Osteocyte (in vitro differentiated cells): ENCODE data around the gene JCAD. TPM values are rescaled to one million over a fixed set of nuclear protein-coding genes. Genes with fewer than 3 reads are reported as not detected.

Source experiments
- DNase-seq: peaks from one replicate; pipeline ENCODE4 v3.0.0; 2021; ENCODE audit warnings: mixed read lengths; ENCODE audit not compliant: unreplicated experiment; ENCODE audit errors: extremely low spot score
- H3K27ac Mint-ChIP-seq: one replicate; pipeline ENCODE4 v1.8.0; 2021; ENCODE audit warnings: mild to moderate bottlenecking, mixed read lengths; ENCODE audit not compliant: unreplicated experiment
- H3K27me3 Mint-ChIP-seq: one replicate; pipeline ENCODE4 v1.8.0; 2021; ENCODE audit warnings: mixed read lengths; ENCODE audit not compliant: unreplicated experiment
- H3K36me3 Mint-ChIP-seq: one replicate; pipeline ENCODE4 v1.8.0; 2021; ENCODE audit warnings: mixed read lengths; ENCODE audit not compliant: unreplicated experiment
- H3K4me1 Mint-ChIP-seq: one replicate; pipeline ENCODE4 v1.8.0; 2021; ENCODE audit warnings: mixed read lengths; ENCODE audit not compliant: unreplicated experiment
- H3K4me3 Mint-ChIP-seq: one replicate; pipeline ENCODE4 v1.8.0; 2021; ENCODE audit warnings: mild to moderate bottlenecking, moderate library complexity, mixed read lengths; ENCODE audit not compliant: unreplicated experiment
- H3K9me3 Mint-ChIP-seq: one replicate; pipeline ENCODE4 v1.8.0; 2021; ENCODE audit warnings: mixed read lengths; ENCODE audit not compliant: unreplicated experiment
- CTCF ChIP-seq: fragments of 200-600 bp; sonication (generic); IDR thresholded peaks from 2 replicates; pipeline ENCODE4 v1.5.0; 2021; ENCODE audit warnings: antibody characterized with exemption, mild to moderate bottlenecking, moderate library complexity
- total RNA-seq: library from RNA; stranded (reverse); gene quantifications from 2 replicates; pipeline ENCODE4 v1.2.1, GENCODE V29; 2021

JCAD gene
- total RNA-seq, 1 donor from 2014 or later = 7.5 TPM

- DNase-seq = peak; percentile 88
- no peak overlapping the region for H3K4me3 Mint-ChIP-seq
- H3K4me1 Mint-ChIP-seq = peaks cover 54% of the 10 kb centered on the region
- peaks cover 4% of the 10 kb centered on the region for H3K9me3 Mint-ChIP-seq
- no peaks in the 10 kb centered on the region for H3K27me3 Mint-ChIP-seq
- H3K27ac Mint-ChIP-seq = no peak overlapping the region
- no peaks in the 10 kb centered on the region for H3K36me3 Mint-ChIP-seq
- peak; percentile 96 for TF ChIP-seq CTCF
Observed at GRCh38 chr10:29998142-29998808, 61.1 kb downstream of the JCAD start.

GRCh38 chr10:29994811-29995210, 64.6 kb downstream of the JCAD start:
- Mint-ChIP-seq H3K4me1 (peaks cover 39% of the 10 kb centered on the region), H3K27me3 (peaks cover 5% of the 10 kb centered on the region), H3K36me3 (no peaks in the 10 kb centered on the region), H3K4me3 (no peak overlapping the region), H3K27ac (peak overlapping the region; percentile 11), H3K9me3 (no peaks in the 10 kb centered on the region)
- no peak for DNase-seq
- TF ChIP-seq CTCF = no peak

- Mint-ChIP-seq H3K4me3 (no peak overlapping the region), H3K36me3 (no peaks in the 10 kb centered on the region), H3K9me3 (no peaks in the 10 kb centered on the region), H3K27me3 (peaks cover 11% of the 10 kb centered on the region), H3K27ac (no peak overlapping the region), H3K4me1 (peaks cover 38% of the 10 kb centered on the region)
- no peak for DNase-seq
- TF ChIP-seq CTCF = no peak
Observed at GRCh38 chr10:29993319-29993915, 66.0 kb downstream of the JCAD start.

GRCh38 chr10:29992914-29993313, 66.5 kb downstream of the JCAD start:
- Mint-ChIP-seq H3K4me3 (no peak overlapping the region), H3K36me3 (no peaks in the 10 kb centered on the region)

More at GRCh38 chr10:29992914-29993313, 66.5 kb downstream of the JCAD start:
- Mint-ChIP-seq H3K4me1 (peaks cover 33% of the 10 kb centered on the region), H3K27ac (no peak overlapping the region), H3K27me3 (peaks cover 16% of the 10 kb centered on the region), H3K9me3 (no peaks in the 10 kb centered on the region)
- DNase-seq = no peak
- no peak for TF ChIP-seq CTCF
